Measurements from ENCODE around the gene MAP4K5.

DNA sequence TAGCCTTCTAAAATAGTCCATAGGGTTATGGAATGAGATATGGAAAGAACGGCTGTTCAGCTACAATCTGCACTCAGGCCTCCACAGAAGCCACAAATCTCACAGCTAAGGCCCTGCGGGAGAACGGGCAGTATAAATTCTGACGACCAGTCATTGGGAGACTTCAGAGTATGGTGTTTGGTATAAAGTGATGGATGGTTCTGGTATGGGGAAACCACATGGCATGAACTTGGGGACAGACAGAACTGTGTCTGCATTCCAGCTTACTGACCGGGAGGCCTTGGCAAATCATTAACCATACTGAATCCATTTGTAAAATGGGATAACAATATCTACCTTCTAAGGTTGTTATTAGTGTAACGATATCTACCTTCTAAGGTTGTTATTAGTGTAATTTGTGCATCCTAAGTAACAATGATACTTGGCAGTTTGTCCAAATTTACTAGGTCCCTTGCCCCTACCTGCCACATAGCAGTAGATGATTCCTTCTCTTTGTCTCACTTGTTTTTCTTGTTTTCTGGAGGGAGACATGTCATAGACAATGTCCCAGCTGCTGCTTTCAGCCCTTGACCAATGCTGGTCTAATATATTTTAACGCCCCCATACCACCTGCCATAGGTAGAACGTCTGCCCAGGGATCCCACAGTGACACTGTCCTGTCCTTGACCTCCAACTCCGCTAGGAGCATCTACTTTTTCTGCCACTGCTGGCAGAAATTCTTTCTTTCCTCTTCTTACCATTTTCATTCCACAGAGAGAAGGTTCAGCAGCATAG is 142.5 kb downstream of the MAP4K5 start:
- TF ChIP-seq, protein P1, sequence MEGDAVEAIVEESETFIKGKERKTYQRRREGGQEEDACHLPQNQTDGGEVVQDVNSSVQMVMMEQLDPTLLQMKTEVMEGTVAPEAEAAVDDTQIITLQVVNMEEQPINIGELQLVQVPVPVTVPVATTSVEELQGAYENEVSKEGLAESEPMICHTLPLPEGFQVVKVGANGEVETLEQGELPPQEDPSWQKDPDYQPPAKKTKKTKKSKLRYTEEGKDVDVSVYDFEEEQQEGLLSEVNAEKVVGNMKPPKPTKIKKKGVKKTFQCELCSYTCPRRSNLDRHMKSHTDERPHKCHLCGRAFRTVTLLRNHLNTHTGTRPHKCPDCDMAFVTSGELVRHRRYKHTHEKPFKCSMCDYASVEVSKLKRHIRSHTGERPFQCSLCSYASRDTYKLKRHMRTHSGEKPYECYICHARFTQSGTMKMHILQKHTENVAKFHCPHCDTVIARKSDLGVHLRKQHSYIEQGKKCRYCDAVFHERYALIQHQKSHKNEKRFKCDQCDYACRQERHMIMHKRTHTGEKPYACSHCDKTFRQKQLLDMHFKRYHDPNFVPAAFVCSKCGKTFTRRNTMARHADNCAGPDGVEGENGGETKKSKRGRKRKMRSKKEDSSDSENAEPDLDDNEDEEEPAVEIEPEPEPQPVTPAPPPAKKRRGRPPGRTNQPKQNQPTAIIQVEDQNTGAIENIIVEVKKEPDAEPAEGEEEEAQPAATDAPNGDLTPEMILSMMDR (IDR thresholded peaks at IDR 0.05): no peak
- TF ChIP-seq POLR2AphosphoS5 (IDR thresholded peaks at IDR 0.05; ENCODE audit: low read depth, low read length): no peak

All from Panc1 (cell line).